Smooth muscle cell (in vitro differentiated cells): ENCODE data around the gene SLC37A4. TPM values are rescaled to one million over a fixed set of nuclear protein-coding genes. Genes with fewer than 3 reads are reported as not detected.

ENCODE experiments used
- DNase-seq: peaks from one replicate; lab custom pipeline; 2025; ENCODE audit not compliant: unreplicated experiment; lab: John Stamatoyannopoulos, UW
- H2AFZ ChIP-seq: fragments of 200-600 bp; sonication (generic); 2 replicates; pipeline ENCODE4 v1.6.0; 2016; ENCODE audit warnings: antibody characterized with exemption, low read depth, mild to moderate bottlenecking
- H3F3A ChIP-seq: fragments of 200-600 bp; sonication (generic); 2 replicates; pipeline ENCODE4 v1.6.0; 2017; ENCODE audit warnings: antibody characterized with exemption, low read depth
- H3K27ac ChIP-seq: fragments of 200-600 bp; sonication (generic); 2 replicates; pipeline ENCODE4 v1.5.1; 2016; ENCODE audit warnings: low read depth, mild to moderate bottlenecking
- H3K27me3 ChIP-seq: fragments of 200-600 bp; sonication (generic); 2 replicates; pipeline ENCODE4 v1.6.1; 2016; ENCODE audit warnings: low read depth, mild to moderate bottlenecking
- H3K36me3 ChIP-seq: fragments of 200-600 bp; sonication (generic); 2 replicates; pipeline ENCODE4 v1.5.1; 2016; ENCODE audit warnings: low read depth
- H3K4me1 ChIP-seq: fragments of 200-600 bp; sonication (generic); 2 replicates; pipeline ENCODE4 v1.5.1; 2016; ENCODE audit warnings: low read depth
- H3K4me2 ChIP-seq: fragments of 200-600 bp; sonication (generic); 2 replicates; pipeline ENCODE4 v1.6.0; 2016; ENCODE audit warnings: mild to moderate bottlenecking
- H3K4me3 ChIP-seq: fragments of 200-600 bp; sonication (generic); 2 replicates; pipeline ENCODE4 v1.5.1; 2016; ENCODE audit warnings: mild to moderate bottlenecking
- H3K79me2 ChIP-seq: fragments of 200-600 bp; sonication (generic); 2 replicates; pipeline ENCODE4 v1.6.0; 2016; ENCODE audit warnings: low read depth, mild to moderate bottlenecking
- H3K9ac ChIP-seq: fragments of 200-600 bp; sonication (generic); 2 replicates; pipeline ENCODE4 v1.6.0; 2016; ENCODE audit warnings: low read depth
- H3K9me3 ChIP-seq: fragments of 200-600 bp; sonication (generic); replicated peaks from 2 replicates; pipeline ENCODE4 v1.5.1; 2016; ENCODE audit warnings: low read depth
- H4K20me1 ChIP-seq: fragments of 200-600 bp; sonication (generic); 2 replicates; pipeline ENCODE4 v1.6.0; 2016; ENCODE audit warnings: low read depth
- CTCF ChIP-seq: fragments of 200-600 bp; sonication (generic); IDR thresholded peaks from 2 replicates; pipeline ENCODE4 v1.5.1; 2017; ENCODE audit warnings: borderline replicate concordance, mild to moderate bottlenecking, antibody characterized with exemption; ENCODE audit not compliant: insufficient read depth, poor library complexity, severe bottlenecking
- WGBS: methylation state at CpG from one replicate; pipeline ENCODE4 v1.1.7; 2016; ENCODE audit warnings: low lambda C conversion rate; 5-methylcytosine and 5-hydroxymethylcytosine counted together
- microRNA-seq: library from miRNA; unstranded; fragments of <30 nt; microRNA quantifications from one replicate; pipeline ENCODE4, GENCODE V29; 2016; ENCODE audit warnings: borderline number of aligned reads
- polyA plus RNA-seq: library from polyadenylated mRNA; unstranded; fragments of >200 nt; fragmentation: Nextera tagmentation; extraction: Ambion mirVana; gene quantifications from 2 replicates; pipeline ENCODE4 v1.2.1, GENCODE V29; 2016
- small RNA-seq: library from RNA; depleted of rRNA; stranded (forward); fragments of <200 nt; gene quantifications from one replicate; pipeline ENCODE3, GENCODE V24; 2014
- total RNA-seq: library from RNA; depleted of rRNA; stranded (reverse); fragments of >200 nt; gene quantifications from 2 replicates; pipeline ENCODE4 v1.2.3, GENCODE V29; 2014

The SLC37A4 gene
- total and polyA plus RNA-seq, 2 experiments from 2014 or later: 22.3 to 22.8 TPM

GRCh38 chr11:118975771-118976709 is 54.6 kb downstream of the SLC37A4 start:
- Histone ChIP-seq H3K36me3 (no peaks in the 10 kb centered on the region), H3K4me1 (no peaks in the 10 kb centered on the region), H3K79me2 (no peaks in the 10 kb centered on the region), H2AFZ (no peak overlapping the region), H3K4me2 (no peak overlapping the region), H3K27ac (no peak overlapping the region), H4K20me1 (no peaks in the 10 kb centered on the region), H3K27me3 (no peaks in the 10 kb centered on the region), H3K9me3 (no peaks in the 10 kb centered on the region), H3K4me3 (no peak overlapping the region), H3F3A (no peaks in the 10 kb centered on the region), H3K9ac (no peak overlapping the region)
- 84% methylated on average over 15 of the region's 15 CpGs for WGBS
- no peak for DNase-seq
- no peak for TF ChIP-seq CTCF

Small RNAs within 50 kb of the gene (microRNA-seq; reads per million reads assigned to microRNA genes)
- gene MIR3656: not detected

Small RNAs within 50 kb of the gene (small RNA-seq; reads per million reads assigned to genes)
- gene AP003392.2 (0.18 reads per million), gene RF00017 (not detected), gene RF00019 (not detected)

Other genes starting within 250 kb of the SLC37A4 start
- gene DDX6, start 239.7 kb downstream of the SLC37A4 start, total RNA-seq: 187 and 190 TPM in 2 replicates
- 15.3 and 17.9 TPM in 2 replicates for gene DDX6, start 239.7 kb downstream of the SLC37A4 start, polyA plus RNA-seq
- gene CXCR5, start 147.0 kb downstream of the SLC37A4 start, total RNA-seq: not detected in 2 replicates
- 1.6 TPM in 1 of 2 replicates, not detected in the other for gene CXCR5, start 147.0 kb downstream of the SLC37A4 start, polyA plus RNA-seq
- gene BCL9L, start 105.0 kb downstream of the SLC37A4 start, total RNA-seq: 10.5 and 10.8 TPM in 2 replicates
- gene BCL9L, start 105.0 kb downstream of the SLC37A4 start, polyA plus RNA-seq: 11.4 and 19.0 TPM in 2 replicates
- gene UPK2, start 74.6 kb downstream of the SLC37A4 start, total RNA-seq: not detected in 2 replicates
- 1.4 and 2.5 TPM in 2 replicates for gene UPK2, start 74.6 kb downstream of the SLC37A4 start, polyA plus RNA-seq
- gene FOXR1, start 59.1 kb downstream of the SLC37A4 start, total RNA-seq: not detected in 2 replicates
- not detected in 2 replicates for gene FOXR1, start 59.1 kb downstream of the SLC37A4 start, polyA plus RNA-seq
- gene CENATAC, start 32.7 kb downstream of the SLC37A4 start, total RNA-seq: 14.9 and 17.8 TPM in 2 replicates
- gene CENATAC, start 32.7 kb downstream of the SLC37A4 start, polyA plus RNA-seq: 5.3 and 20.9 TPM in 2 replicates
- 1,510 and 1,616 TPM in 2 replicates for gene RPS25, start 12.5 kb downstream of the SLC37A4 start, total RNA-seq
- gene RPS25, start 12.5 kb downstream of the SLC37A4 start, polyA plus RNA-seq: 975 and 1,078 TPM in 2 replicates
- gene TRAPPC4, start 12.1 kb downstream of the SLC37A4 start, total RNA-seq: 55.2 and 103 TPM in 2 replicates
- gene TRAPPC4, start 12.1 kb downstream of the SLC37A4 start, polyA plus RNA-seq: 157 and 168 TPM in 2 replicates
- gene HYOU1, start 26.3 kb upstream of the SLC37A4 start, total RNA-seq: 98.1 and 122 TPM in 2 replicates
- gene HYOU1, start 26.3 kb upstream of the SLC37A4 start, polyA plus RNA-seq: 79.8 and 90.4 TPM in 2 replicates
- gene VPS11, start 36.9 kb upstream of the SLC37A4 start, total RNA-seq: 32.3 and 33.8 TPM in 2 replicates
- 33.1 and 38.7 TPM in 2 replicates for gene VPS11, start 36.9 kb upstream of the SLC37A4 start, polyA plus RNA-seq
- gene HMBS, start 54.0 kb upstream of the SLC37A4 start, total RNA-seq: 13.9 and 33.7 TPM in 2 replicates
- gene HMBS, start 54.0 kb upstream of the SLC37A4 start, polyA plus RNA-seq: 39.9 and 43.4 TPM in 2 replicates
- 26.2 and 40.5 TPM in 2 replicates for gene DPAGT1, start 71.0 kb upstream of the SLC37A4 start, total RNA-seq
- gene DPAGT1, start 71.0 kb upstream of the SLC37A4 start, polyA plus RNA-seq: 68.1 and 73.7 TPM in 2 replicates
- gene C2CD2L, start 76.5 kb upstream of the SLC37A4 start, total RNA-seq: 4.8 and 10.6 TPM in 2 replicates
- gene C2CD2L, start 76.5 kb upstream of the SLC37A4 start, polyA plus RNA-seq: 7.2 and 9.2 TPM in 2 replicates
- 17.3 and 18.6 TPM in 2 replicates for gene HINFP, start 90.7 kb upstream of the SLC37A4 start, total RNA-seq
- 11.2 and 15.6 TPM in 2 replicates for gene HINFP, start 90.7 kb upstream of the SLC37A4 start, polyA plus RNA-seq
- gene ABCG4, start 118.2 kb upstream of the SLC37A4 start, total RNA-seq: 0.76 and 0.85 TPM in 2 replicates
- gene ABCG4, start 118.2 kb upstream of the SLC37A4 start, polyA plus RNA-seq: 2.0 and 2.1 TPM in 2 replicates
- 10.6 and 13.0 TPM in 2 replicates for gene NLRX1, start 137.8 kb upstream of the SLC37A4 start, total RNA-seq
- 16.8 and 18.7 TPM in 2 replicates for gene NLRX1, start 137.8 kb upstream of the SLC37A4 start, polyA plus RNA-seq
- gene NHERF4, start 154.6 kb upstream of the SLC37A4 start, total RNA-seq: not detected in 2 replicates
- gene NHERF4, start 154.6 kb upstream of the SLC37A4 start, polyA plus RNA-seq: 0.34 and 0.39 TPM in 2 replicates
- 17.6 and 18.9 TPM in 2 replicates for gene CBL, start 175.5 kb upstream of the SLC37A4 start, total RNA-seq
- 5.0 and 5.7 TPM in 2 replicates for gene CBL, start 175.5 kb upstream of the SLC37A4 start, polyA plus RNA-seq